B cell (primary cell): ENCODE measurements around the gene FEM1C. TPM values are rescaled to one million over a fixed set of nuclear protein-coding genes. Genes with fewer than 3 reads are reported as not detected.
A peak's percentile ranks its signal among the peaks of the same experiment; 100 is the strongest.

Experiments used
- ATAC-seq: fragments of 200-7000 bp; cut with Tn5 transposase; one replicate; pipeline ENCODE4 v1.10.0; 2021; ENCODE audit warnings: low read depth, mild to moderate bottlenecking, moderate number of reproducible peaks, moderate library complexity
- CTCF ChIA-PET: fragments of 350-600 bp; sonication (Branson Sonifier 250); formaldehyde crosslinking; loops from one replicate; lab custom pipeline; 2021; ENCODE audit warnings: antibody characterized with exemption, inconsistent platforms; lab: Charles Lee
- POLR2A ChIA-PET: fragments of 350-600 bp; sonication (Branson Sonifier 250); formaldehyde crosslinking; loops from one replicate; lab custom pipeline; 2021; ENCODE audit warnings: antibody characterized with exemption; lab: Charles Lee
- DNase-seq: peaks from one replicate; pipeline ENCODE4 v3.0.0; 2013
- H2AFZ ChIP-seq: 2 replicates; pipeline ENCODE4 v1.6.1; 2012; ENCODE audit warnings: mild to moderate bottlenecking, low read depth, low read length; ENCODE audit not compliant: insufficient read depth, poor library complexity, severe bottlenecking
- H3K27ac ChIP-seq, 2 donors: 1 replicate in 1 of 2; 2 replicates in 1 of 2; pipeline ENCODE4 v1.5.1; 2012 to 2013; ENCODE audit warnings: low read length in 2 of 2, mild to moderate bottlenecking in 2 of 2, moderate library complexity in 1 of 2
- H3K27me3 ChIP-seq, 4 experiments: fragments of 200-600 bp in 1 of 4; sonication (generic) in 1 of 4; replicated peaks in 1 of 4; 1 replicate in 2 of 4; 2 replicates in 2 of 4; pipeline versions ENCODE4 v1.6.1 to v1.7.0; 2013 to 2016; ENCODE audit warnings: low read length in 3 of 4, mild to moderate bottlenecking in 2 of 4, mixed read lengths in 1 of 4, moderate library complexity in 1 of 4; ENCODE audit not compliant: insufficient read depth in 4 of 4, control insufficient read depth in 3 of 4; ENCODE audit errors: control extremely low read depth in 1 of 4
- H3K36me3 ChIP-seq, 2 experiments: replicated peaks in 1 of 2; 1 replicate in 1 of 2; 2 replicates in 1 of 2; pipeline versions ENCODE4 v1.6.1 to v1.7.1; 2013; ENCODE audit warnings: low read length in 1 of 2; ENCODE audit not compliant: insufficient read depth in 2 of 2, control insufficient read depth in 1 of 2; ENCODE audit errors: control extremely low read depth in 1 of 2, extremely low read depth in 1 of 2
- H3K4me1 ChIP-seq, 2 donors: fragments of 200-600 bp in 1 of 2; sonication (generic) in 1 of 2; 1 replicate in 1 of 2; 2 replicates in 1 of 2; pipeline versions ENCODE4 v1.5.1 to v1.6.1; 2013 to 2017; ENCODE audit warnings: low read length in 2 of 2; ENCODE audit not compliant: control insufficient read depth in 2 of 2, insufficient read depth in 2 of 2
- H3K4me2 ChIP-seq: replicated peaks from 2 replicates; pipeline ENCODE3; 2012; ENCODE audit warnings: mild to moderate bottlenecking, low read depth, low read length; ENCODE audit not compliant: poor library complexity, severe bottlenecking
- H3K4me3 ChIP-seq, 5 experiments: fragments of 200-600 bp in 1 of 5; sonication (generic) in 1 of 5; 1 replicate in 3 of 5; 2 replicates in 2 of 5; pipeline versions ENCODE4 v1.5.1 to v1.7.0; 2011 to 2016; ENCODE audit warnings: low read length in 4 of 5, mild to moderate bottlenecking in 4 of 5, low read depth in 2 of 5, control low read depth in 1 of 5, moderate library complexity in 1 of 5; ENCODE audit not compliant: insufficient read depth in 1 of 5; ENCODE audit errors: control extremely low read depth in 1 of 5, extremely low read depth in 1 of 5
- H3K79me2 ChIP-seq: fragments of 200-600 bp; sonication (generic); one replicate; pipeline ENCODE4 v1.6.0; 2016; ENCODE audit warnings: low read length; ENCODE audit not compliant: control insufficient read depth, insufficient read depth
- H3K9ac ChIP-seq: fragments of 200-600 bp; sonication (generic); 2 replicates; pipeline ENCODE4 v1.6.1; 2017; ENCODE audit warnings: mild to moderate bottlenecking, low read length, moderate library complexity
- H3K9me3 ChIP-seq, 3 donors: one replicate each; pipeline versions ENCODE4 v1.6.1 to v1.7.1; 2013; ENCODE audit warnings: low read length in 2 of 3; ENCODE audit not compliant: control insufficient read depth in 2 of 3, insufficient read depth in 1 of 3; ENCODE audit errors: control extremely low read depth in 1 of 3
- H4K20me1 ChIP-seq: 2 replicates; pipeline ENCODE4 v1.6.0; 2012; ENCODE audit warnings: mild to moderate bottlenecking, low read length; ENCODE audit not compliant: insufficient read depth, control insufficient read depth, poor library complexity, severe bottlenecking
- H3K27ac Mint-ChIP-seq: one replicate; pipeline ENCODE4 v1.8.0; 2021; ENCODE audit warnings: mixed read lengths
- H3K27me3 Mint-ChIP-seq: one replicate; pipeline ENCODE4 v1.8.0; 2021; ENCODE audit warnings: mixed read lengths
- H3K4me1 Mint-ChIP-seq: one replicate; pipeline ENCODE4 v1.8.0; 2021; ENCODE audit warnings: mixed read lengths
- H3K4me3 Mint-ChIP-seq: one replicate; pipeline ENCODE4 v1.8.0; 2021; ENCODE audit warnings: mixed read lengths
- H3K9me3 Mint-ChIP-seq: one replicate; pipeline ENCODE4 v1.8.0; 2022; ENCODE audit warnings: mixed read lengths; ENCODE audit not compliant: insufficient read depth
- CTCF ChIP-seq: fragments of 200-600 bp; IDR thresholded peaks from one replicate; pipeline ENCODE4 v1.8.0; 2022; ENCODE audit warnings: antibody characterized with exemption, mild to moderate bottlenecking
- EZH2 ChIP-seq: IDR thresholded peaks from 2 replicates; pipeline ENCODE4 v1.6.1; 2012; ENCODE audit warnings: borderline replicate concordance, low read depth, mild to moderate bottlenecking, moderate library complexity, low read length; ENCODE audit not compliant: insufficient read depth, poor library complexity, severe bottlenecking
- WGBS: methylation state at CpG from one replicate; pipeline ENCODE4 v1.1.5; 2013; ENCODE audit warnings: missing lambda C conversion rate; ENCODE audit not compliant: insufficient coverage; 5-methylcytosine and 5-hydroxymethylcytosine counted together
- intact Hi-C: fragments of 100-400 bp; cut with micrococcal nuclease; formaldehyde crosslinking; loops from one replicate; pipeline ENCODE4 v1.10.0; 2022
- polyA plus RNA-seq: library from polyadenylated mRNA; depleted of rRNA; stranded (reverse); fragments of >200 nt; gene quantifications from 2 replicates; pipeline ENCODE4 v1.2.3, GENCODE V29; 2012
- total RNA-seq, 2 donors: library from RNA; stranded (reverse); fragments of 120-200 nt in 1 of 2; gene quantifications; 1 replicate in 1 of 2; 2 replicates in 1 of 2; pipeline versions ENCODE4 v1.2.3 to v1.2.4, GENCODE V29; 2013 to 2022

The FEM1C gene
- total and polyA plus RNA-seq, 2 donors (not counting 1 experiment from before 2014, with no cell fraction given) = 14.9 to 18.7 TPM

- peaks cover 0 to 3% of the 10 kb centered on the region in 2 donors for H3K4me1 ChIP-seq
- H3K36me3 ChIP-seq = no peaks in the 10 kb centered on the region
- H3K4me3 Mint-ChIP-seq = no peak overlapping the region
- no peak overlapping the region for H3K27ac Mint-ChIP-seq
- no peak overlapping the region for H3K27ac ChIP-seq
- no peak overlapping the region for H3K9ac ChIP-seq
- no peak overlapping the region for H3K4me2 ChIP-seq
- ChIA-PET POLR2A (no interaction called here), CTCF (interaction anchor here (0.7 to 5.5 kb wide), 10 partner anchors 12 to 489 kb away, joined by 3 to 61 read pairs (median 6); no protein-coding TSS in a partner anchor)
- DNase-seq (peak; percentile 56), ATAC-seq (peak; percentile 28)
- H3K27me3 ChIP-seq = no peaks in the 10 kb centered on the region
- H4K20me1 ChIP-seq = peaks cover 12% of the 10 kb centered on the region
- H2AFZ ChIP-seq = no peak overlapping the region
- no peaks in the 10 kb centered on the region for H3K27me3 Mint-ChIP-seq
- H3K79me2 ChIP-seq = peaks cover 23% of the 10 kb centered on the region
- intact Hi-C loops = loop anchor here (1.0 to 5.0 kb wide), 3 partner anchors 42 to 489 kb away; partner anchors contain the start of gene FEM1C
- no peak overlapping the region for H3K4me3 ChIP-seq
- TF ChIP-seq CTCF (peak; percentile 82), EZH2 (no peak)
- H3K4me1 Mint-ChIP-seq = peaks cover 2% of the 10 kb centered on the region
- no peaks in the 10 kb centered on the region for H3K9me3 ChIP-seq
- H3K9me3 Mint-ChIP-seq = no peaks in the 10 kb centered on the region
- 90% methylated on average over 3 of the region's 6 CpGs for WGBS
These were observed 42.1 kb upstream of the FEM1C start for GRCh38 chr5:115586525-115587146.

GRCh38 chr5:115585265-115585664 lies 40.7 kb upstream of the FEM1C start:
- intact Hi-C loops = loop anchor here (5.0 kb wide), 1 partner anchor 488 kb away; no protein-coding TSS in a partner anchor
- Histone ChIP-seq H2AFZ (no peak overlapping the region), H3K79me2 (peaks cover 21% of the 10 kb centered on the region), H3K9ac (no peak overlapping the region), H3K9me3 (no peaks in the 10 kb centered on the region), H3K4me2 (no peak overlapping the region), H3K4me1 (peaks cover 0 to 3% of the 10 kb centered on the region in 2 donors), H4K20me1 (peaks cover 12% of the 10 kb centered on the region), H3K27me3 (no peaks in the 10 kb centered on the region), H3K27ac (no peak overlapping the region), H3K36me3 (no peaks in the 10 kb centered on the region), H3K4me3 (no peak overlapping the region)
- H3K9me3 Mint-ChIP-seq = no peaks in the 10 kb centered on the region
- no peak overlapping the region for H3K4me3 Mint-ChIP-seq
- ChIA-PET POLR2A (no interaction called here), CTCF (interaction anchor here (0.8 to 5.4 kb wide), 5 partner anchors 10 to 280 kb away, joined by 3 to 46 read pairs (median 4); no protein-coding TSS in a partner anchor)
- no peak for DNase-seq
- TF ChIP-seq CTCF (no peak), EZH2 (no peak)
- peaks cover 7% of the 10 kb centered on the region for H3K4me1 Mint-ChIP-seq
- no CpG with 5 or more reads among the region's 1 CpG for WGBS
- no peak overlapping the region for H3K27ac Mint-ChIP-seq
- no peak for ATAC-seq
- no peaks in the 10 kb centered on the region for H3K27me3 Mint-ChIP-seq
